Measurements from ENCODE around the gene SCG2. TPM values are rescaled to one million over a fixed set of nuclear protein-coding genes. Genes with fewer than 3 reads are reported as not detected.

The SCG2 gene
- total RNA-seq, 1 donor from 2014 or later, result 0.61 TPM

GRCh38 chr2:223585666-223586065 is 16.5 kb downstream of the SCG2 start:
- intact Hi-C loops (cut with DNase I), result no loop called here
- ATAC-seq, result peak; percentile 45

GRCh38 chr2:223582001-223582400 is 20.2 kb downstream of the SCG2 start:
- no peak for DNase-seq
- Histone ChIP-seq H3K4me1 (peaks cover 6% of the 10 kb centered on the region), H3K4me3 (no peak overlapping the region), H3K27ac (no peak overlapping the region), H3K36me3 (no peaks in the 10 kb centered on the region), H3K9me3 (no peaks in the 10 kb centered on the region), H3K27me3 (no peaks in the 10 kb centered on the region)
- no peak for TF ChIP-seq CTCF (IDR thresholded peaks at IDR 0.05)
- ATAC-seq, result no peak
- intact Hi-C loops (cut with DNase I), result no loop called here

More at GRCh38 chr2:223585666-223586065, 16.5 kb downstream of the SCG2 start:
- no peak for TF ChIP-seq CTCF (IDR thresholded peaks at IDR 0.05)
- Histone ChIP-seq H3K4me3 (no peak overlapping the region), H3K27ac (no peak overlapping the region), H3K36me3 (no peaks in the 10 kb centered on the region), H3K9me3 (no peaks in the 10 kb centered on the region), H3K27me3 (no peaks in the 10 kb centered on the region), H3K4me1 (peaks cover 6% of the 10 kb centered on the region)
- DNase-seq, result no peak

- TF ChIP-seq CTCF (IDR thresholded peaks at IDR 0.05), result no peak
- no peak overlapping the region for H3K4me3 ChIP-seq
- ATAC-seq (no peak), DNase-seq (no peak)
- H3K4me1 ChIP-seq, result peaks cover 6% of the 10 kb centered on the region
- no peak overlapping the region for H3K27ac ChIP-seq
- intact Hi-C loops (cut with DNase I), result no loop called here
- no peaks in the 10 kb centered on the region for H3K27me3 ChIP-seq
- no peaks in the 10 kb centered on the region for H3K9me3 ChIP-seq
- H3K36me3 ChIP-seq, result no peaks in the 10 kb centered on the region
Observed at GRCh38 chr2:223580951-223581350, 21.2 kb downstream of the SCG2 start.

- DNase-seq (no peak), ATAC-seq (no peak)
- no peak for TF ChIP-seq CTCF (IDR thresholded peaks at IDR 0.05)
- no peaks in the 10 kb centered on the region for H3K27me3 ChIP-seq
- H3K9me3 ChIP-seq, result no peaks in the 10 kb centered on the region
- intact Hi-C loops (cut with DNase I), result no loop called here
- no peaks in the 10 kb centered on the region for H3K36me3 ChIP-seq
- peaks cover 6% of the 10 kb centered on the region for H3K4me1 ChIP-seq
- no peak overlapping the region for H3K27ac ChIP-seq
- H3K4me3 ChIP-seq, result no peak overlapping the region
Observed at GRCh38 chr2:223578846-223579245, 23.3 kb downstream of the SCG2 start.

- Histone ChIP-seq H3K27me3 (no peaks in the 10 kb centered on the region), H3K36me3 (no peaks in the 10 kb centered on the region), H3K4me1 (peaks cover 6% of the 10 kb centered on the region), H3K9me3 (no peaks in the 10 kb centered on the region), H3K4me3 (no peak overlapping the region), H3K27ac (no peak overlapping the region)
- ATAC-seq (no peak), DNase-seq (no peak)
- intact Hi-C loops (cut with DNase I), result no loop called here
- no peak for TF ChIP-seq CTCF (IDR thresholded peaks at IDR 0.05)
Observed at GRCh38 chr2:223576873-223577272, 25.3 kb downstream of the SCG2 start.

GRCh38 chr2:223570784-223571183 is 31.4 kb downstream of the SCG2 start:
- no peak overlapping the region for H3K27ac ChIP-seq
- no peaks in the 10 kb centered on the region for H3K36me3 ChIP-seq
- no peaks in the 10 kb centered on the region for H3K4me1 ChIP-seq
- no peaks in the 10 kb centered on the region for H3K27me3 ChIP-seq
- ATAC-seq, result no peak
- H3K4me3 ChIP-seq, result no peak overlapping the region
- DNase-seq, result no peak
- no peaks in the 10 kb centered on the region for H3K9me3 ChIP-seq
- TF ChIP-seq CTCF (IDR thresholded peaks at IDR 0.05), result no peak
- intact Hi-C loops (cut with DNase I), result no loop called here
